LoVo (cell line): ENCODE data around the gene KCND3.
"Not testable (repeated sequence)": the region's sequence is repeated elsewhere in the genome, so short reads cannot be mapped to it uniquely, and the experiment has no call there.

ENCODE experiments used
- DNase-seq: peaks from one replicate; pipeline ENCODE4 v3.0.0-alpha.2; 2016; ENCODE audit warnings: low spot score

Gene KCND3

GRCh38 chr1:111742292-111742691 is 247.2 kb downstream of the KCND3 start:
- DNase-seq: not testable (repeated sequence)

GRCh38 chr1:111739925-111740765 is 249.3 kb downstream of the KCND3 start:
- peak; percentile 35 for DNase-seq

GRCh38 chr1:111739194-111739924 is 250.1 kb downstream of the KCND3 start, which contains the start of gene INKA2:
INKA2 (minus strand) TSS chr1:111739395; CDS start chr1:111739242, 153 bp downstream.
- peak; percentile 91 for DNase-seq

- peak; percentile 72 for DNase-seq
Measured at GRCh38 chr1:111738436-111739193, 250.9 kb downstream of the KCND3 start.

- DNase-seq: no peak
Measured at GRCh38 chr1:111738133-111738435, 251.4 kb downstream of the KCND3 start.

GRCh38 chr1:111737216-111738132 is 252.0 kb downstream of the KCND3 start:
- no peak for DNase-seq

GRCh38 chr1:111736548-111737215 is 252.8 kb downstream of the KCND3 start:
- DNase-seq: no peak

GRCh38 chr1:111735858-111736544 is 253.5 kb downstream of the KCND3 start:
- no peak for DNase-seq

GRCh38 chr1:111735321-111735720 is 254.1 kb downstream of the KCND3 start:
- no peak for DNase-seq

- DNase-seq: no peak
Measured at GRCh38 chr1:111734856-111735255, 254.6 kb downstream of the KCND3 start.

- DNase-seq: no peak
Measured at GRCh38 chr1:111734426-111734825, 255.0 kb downstream of the KCND3 start.

GRCh38 chr1:111733992-111734341 is 255.5 kb downstream of the KCND3 start:
- DNase-seq: no peak

- no peak for DNase-seq
Measured at GRCh38 chr1:111733183-111733991, 256.1 kb downstream of the KCND3 start.

GRCh38 chr1:111732718-111733117 is 256.8 kb downstream of the KCND3 start:
- no peak for DNase-seq

GRCh38 chr1:111731956-111732355 is 257.5 kb downstream of the KCND3 start:
- DNase-seq: no peak

- DNase-seq: no peak
Measured at GRCh38 chr1:111730706-111731105, 258.8 kb downstream of the KCND3 start.

GRCh38 chr1:111729946-111730681 is 259.4 kb downstream of the KCND3 start:
- DNase-seq: no peak

GRCh38 chr1:111729271-111729921 is 260.1 kb downstream of the KCND3 start:
- no peak for DNase-seq
